H1 (cell line): ENCODE data around the gene OAT. TPM values are rescaled to one million over a fixed set of nuclear protein-coding genes. Genes with fewer than 3 reads are reported as not detected.
"Not testable (repeated sequence)": the region's sequence is repeated elsewhere in the genome, so short reads cannot be mapped to it uniquely, and the experiment has no call there.

ENCODE experiments used
- CTCF ChIA-PET: fragments of 300-600 bp; sonication (Branson Sonifier 250); formaldehyde crosslinking; loops from one replicate; lab custom pipeline; 2021; ENCODE audit not compliant: partially characterized antibody; lab: Charles Lee
- POLR2A ChIA-PET: fragments of 300-600 bp; sonication (Branson Sonifier 250); formaldehyde crosslinking; loops from one replicate; lab custom pipeline; 2021; ENCODE audit warnings: inconsistent platforms; ENCODE audit not compliant: partially characterized antibody; lab: Charles Lee
- DNase-seq, 2 experiments: peaks; one replicate each; pipeline versions ENCODE4 v3.0.0 to v3.0.0-alpha.2; 2010 to 2022; ENCODE audit warnings: low spot score in 2 of 2, low read depth in 1 of 2, mixed read lengths in 1 of 2
- FAIRE-seq: peaks from 2 replicates; lab custom pipeline; 2011; peaks lifted over from hg19 to GRCh38; lab: Jason Lieb, UNC
- H2AFZ ChIP-seq: 2 replicates; pipeline ENCODE4 v1.8.1; 2012; ENCODE audit warnings: low read length, inconsistent platforms
- H2AK5ac ChIP-seq: 2 replicates; pipeline ENCODE4 v1.6.1; 2013; ENCODE audit warnings: low read depth, low read length
- H2BK120ac ChIP-seq: replicated peaks from 2 replicates; pipeline ENCODE3; 2013; ENCODE audit warnings: low read depth, low read length, inconsistent platforms
- H2BK12ac ChIP-seq: 2 replicates; pipeline ENCODE4 v1.6.1; 2013; ENCODE audit warnings: low read depth, low read length
- H2BK15ac ChIP-seq: 2 replicates; pipeline ENCODE4 v1.6.1; 2013; ENCODE audit warnings: low read length
- H2BK20ac ChIP-seq: 2 replicates; pipeline ENCODE4 v1.6.1; 2013; ENCODE audit warnings: low read length
- H2BK5ac ChIP-seq: 2 replicates; pipeline ENCODE4 v1.6.1; 2013; ENCODE audit warnings: low read depth, low read length
- H3K14ac ChIP-seq: 2 replicates; pipeline ENCODE4 v1.6.1; 2013; ENCODE audit warnings: inconsistent platforms; ENCODE audit not compliant: insufficient read length
- H3K18ac ChIP-seq: 2 replicates; pipeline ENCODE4 v1.6.1; 2013; ENCODE audit warnings: low read length; ENCODE audit errors: extremely low read depth
- H3K23ac ChIP-seq: 2 replicates; pipeline ENCODE4 v1.6.1; 2013; ENCODE audit warnings: inconsistent platforms; ENCODE audit not compliant: insufficient read length
- H3K23me2 ChIP-seq: 2 replicates; pipeline ENCODE4 v1.6.1; 2013; ENCODE audit warnings: low read depth, low read length
- H3K27ac ChIP-seq: 2 replicates; pipeline ENCODE4 v1.6.1; 2011; ENCODE audit warnings: low read depth, low read length, inconsistent platforms
- H3K27me3 ChIP-seq, 4 experiments: replicated peaks in 1 of 4; 1 replicate in 1 of 4; 2 replicates in 3 of 4; pipeline versions ENCODE4 v1.6.1 to v1.8.1; 2011 to 2013; ENCODE audit warnings: low read length in 3 of 4, mild to moderate bottlenecking in 3 of 4, inconsistent platforms in 2 of 4, mixed read lengths in 2 of 4, moderate library complexity in 1 of 4; ENCODE audit not compliant: control insufficient read depth in 3 of 4, insufficient read depth in 3 of 4; ENCODE audit errors: extremely low read depth in 1 of 4
- H3K36me3 ChIP-seq, 4 experiments: 2 replicates each; pipeline versions ENCODE4 v1.6.1 to v1.8.1; 2011 to 2013; ENCODE audit warnings: mild to moderate bottlenecking in 4 of 4, low read length in 3 of 4, moderate library complexity in 2 of 4, control low read depth in 1 of 4, inconsistent platforms in 1 of 4; ENCODE audit not compliant: insufficient read depth in 4 of 4, control insufficient read depth in 2 of 4
- H3K4ac ChIP-seq: replicated peaks from 2 replicates; pipeline ENCODE3; 2013; ENCODE audit warnings: low read length, low read depth, mixed read lengths, inconsistent platforms; ENCODE audit not compliant: insufficient read length
- H3K4me1 ChIP-seq, 4 experiments: replicated peaks in 1 of 4; 1 replicate in 1 of 4; 2 replicates in 3 of 4; pipeline versions ENCODE4 v1.6.1 to v1.8.1; 2011 to 2013; ENCODE audit warnings: low read length in 3 of 4, inconsistent platforms in 2 of 4, mixed read lengths in 1 of 4; ENCODE audit not compliant: insufficient read depth in 4 of 4, control insufficient read depth in 3 of 4
- H3K4me2 ChIP-seq, 2 experiments: 2 replicates each; pipeline versions ENCODE4 v1.6.1 to v1.8.1; 2011 to 2013; ENCODE audit warnings: low read depth in 2 of 2, low read length in 2 of 2, control low read depth in 1 of 2, inconsistent platforms in 1 of 2, mild to moderate bottlenecking in 1 of 2; ENCODE audit not compliant: insufficient read depth in 1 of 2
- H3K4me3 ChIP-seq, 4 experiments: fragments of 200-600, 300-600 bp in 1 of 4; sonication (generic), shearing (Covaris generic), sonication (Bioruptor Twin) in 1 of 4; 2 replicates each; pipeline versions ENCODE4 v1.5.1 to v1.8.1; 2011 to 2016; ENCODE audit warnings: low read length in 4 of 4, low read depth in 3 of 4, control low read depth in 2 of 4, inconsistent platforms in 2 of 4, mild to moderate bottlenecking in 2 of 4, mixed read lengths in 1 of 4, moderate library complexity in 1 of 4; ENCODE audit not compliant: insufficient read depth in 2 of 4; ENCODE audit errors: extremely low read depth in 1 of 4
- H3K56ac ChIP-seq: replicated peaks from 2 replicates; pipeline ENCODE3; 2013; ENCODE audit warnings: low read depth, mild to moderate bottlenecking, mixed read lengths, low read length, inconsistent platforms; ENCODE audit not compliant: insufficient read length
- H3K79me1 ChIP-seq: 2 replicates; pipeline ENCODE4 v1.6.1; 2013; ENCODE audit warnings: low read depth, low read length, control low read depth
- H3K79me2 ChIP-seq, 2 experiments: 2 replicates each; pipeline versions ENCODE4 v1.6.1 to v1.8.1; 2012 to 2013; ENCODE audit warnings: low read length in 2 of 2, mild to moderate bottlenecking in 2 of 2, inconsistent platforms in 1 of 2; ENCODE audit not compliant: insufficient read depth in 2 of 2, control insufficient read depth in 1 of 2
- H3K9ac ChIP-seq, 4 experiments: replicated peaks in 1 of 4; 1 replicate in 1 of 4; 2 replicates in 3 of 4; pipeline versions ENCODE4 v1.6.1 to v1.8.1; 2011 to 2013; ENCODE audit warnings: low read depth in 3 of 4, low read length in 3 of 4, control low read depth in 2 of 4, mild to moderate bottlenecking in 2 of 4, moderate library complexity in 2 of 4, inconsistent platforms in 1 of 4; ENCODE audit errors: extremely low read depth in 1 of 4
- H3K9me3 ChIP-seq, 2 experiments: 2 replicates each; pipeline versions ENCODE4 v1.6.1 to v1.8.1; 2012 to 2013; ENCODE audit warnings: mild to moderate bottlenecking in 2 of 2, moderate library complexity in 2 of 2, control low read depth in 1 of 2, inconsistent platforms in 1 of 2, low read depth in 1 of 2, low read length in 1 of 2, mixed read lengths in 1 of 2; ENCODE audit not compliant: insufficient read depth in 2 of 2
- H4K20me1 ChIP-seq, 2 experiments: replicated peaks in 1 of 2; 2 replicates each; pipeline versions ENCODE3 to v1.8.1; 2011 to 2013; ENCODE audit warnings: inconsistent platforms in 2 of 2, low read length in 2 of 2, mild to moderate bottlenecking in 1 of 2; ENCODE audit not compliant: insufficient read depth in 2 of 2, control insufficient read depth in 1 of 2
- H4K5ac ChIP-seq: 2 replicates; pipeline ENCODE4 v1.6.1; 2013; ENCODE audit warnings: low read length, low read depth, mixed read lengths, inconsistent platforms; ENCODE audit not compliant: insufficient read length
- H4K8ac ChIP-seq: 2 replicates; pipeline ENCODE4 v1.8.0; 2013; ENCODE audit warnings: mild to moderate bottlenecking, moderate library complexity, low read length, inconsistent platforms; ENCODE audit not compliant: insufficient read depth; ENCODE audit errors: extremely low read depth
- H4K91ac ChIP-seq: replicated peaks from 2 replicates; pipeline ENCODE3; 2013; ENCODE audit warnings: low read length, mixed read lengths, inconsistent platforms; ENCODE audit not compliant: insufficient read length
- WGBS, 2 experiments: shearing (Covaris generic) in 1 of 2; methylation state at CpG; one replicate each; pipeline versions ENCODE4 v1.1.6 to v1.1.7; 2013 to 2015; ENCODE audit warnings: low lambda C conversion rate in 2 of 2, mixed read lengths in 2 of 2, inconsistent platforms in 1 of 2, low coverage in 1 of 2, missing lambda C conversion rate in 1 of 2; ENCODE audit not compliant: insufficient replicate concordance in 2 of 2, insufficient coverage in 1 of 2, insufficient read length in 1 of 2; ENCODE audit errors: extremely low coverage in 1 of 2, missing lambda C conversion rate in 1 of 2; 5-methylcytosine and 5-hydroxymethylcytosine counted together
- polyA plus RNA-seq, 7 experiments: library from polyadenylated mRNA; depleted of rRNA in 3 of 7; stranded (reverse) in 5 of 7; unstranded in 2 of 7; fragments of >200 nt in 5 of 7; fragments of 200-250 nt in 2 of 7; gene quantifications; 1 replicate in 5 of 7; 2 replicates in 1 of 7; 4 replicates in 1 of 7; pipeline versions ENCODE4 v1.2.1 to v1.2.3, GENCODE V29; 2011 to 2013; ENCODE audit warnings: missing spikeins in 2 of 7, mixed read lengths in 2 of 7
- total RNA-seq: library from RNA; stranded (reverse); fragmentation: NEBNext Ultra II Directional; extraction: Animal tissue kit (Norgen Biotek cat#: 25700); gene quantifications from 2 replicates; pipeline ENCODE4 v1.2.1, GENCODE V29; 2021

The OAT gene
- total and polyA plus RNA-seq, 2 of the 8 experiments (the other 6 are each of a cell fraction or from before 2014, with no cell fraction given), result 67.8 to 121 TPM

DNA sequence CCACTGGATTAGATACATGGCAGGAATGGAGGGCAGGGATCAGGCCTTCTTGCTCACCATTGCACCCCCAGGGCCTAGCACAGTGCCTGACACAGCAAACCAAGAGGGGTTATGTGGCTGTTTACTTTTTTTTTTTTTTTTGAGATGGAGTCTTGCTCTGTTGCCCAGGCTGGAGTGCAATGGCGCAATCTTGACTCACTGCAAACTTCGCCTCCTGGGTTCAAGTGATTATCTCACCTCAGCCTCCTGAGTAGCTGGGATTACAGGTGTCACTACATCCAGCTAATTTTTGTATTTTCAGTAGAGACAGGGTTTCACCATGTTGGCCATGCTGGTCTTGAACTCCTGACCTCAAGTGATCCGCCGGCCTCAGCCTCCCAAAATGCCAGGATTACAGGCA, 17.0 kb upstream of the OAT start:
- not testable (repeated sequence) for H4K91ac ChIP-seq, H4K5ac ChIP-seq, H3K56ac ChIP-seq, H2BK12ac ChIP-seq, H4K20me1 ChIP-seq, H3K4me1 ChIP-seq, H3K79me2 ChIP-seq, H3K4ac ChIP-seq, H3K4me2 ChIP-seq, H3K27me3 ChIP-seq, H2AFZ ChIP-seq, H3K36me3 ChIP-seq, H2BK20ac ChIP-seq, H3K27ac ChIP-seq, H3K18ac ChIP-seq, H3K23me2 ChIP-seq, H3K4me3 ChIP-seq, H2BK5ac ChIP-seq, FAIRE-seq, DNase-seq, H2AK5ac ChIP-seq, H3K9ac ChIP-seq, H3K23ac ChIP-seq, H4K8ac ChIP-seq, H2BK120ac ChIP-seq, H3K79me1 ChIP-seq, H2BK15ac ChIP-seq, H3K14ac ChIP-seq, H3K9me3 ChIP-seq
- 98% methylated on average over 4 of the region's 4 CpGs; no CpG with 5 or more reads in 1 of the 2 experiments for WGBS, 2 experiments
- POLR2A ChIA-PET, result interaction anchor here (0.6 to 3.6 kb wide), 2 partner anchors 18 to 40 kb away, joined by 3 to 17 read pairs; partner anchors contain the start of gene OAT
- CTCF ChIA-PET, result interaction anchor here (1.2 kb wide), 2 partner anchors 11 to 26 kb away, joined by 4 to 5 read pairs; partner anchors contain the start of gene LHPP
